CD14-positive monocyte (primary cell): ENCODE results near the gene DNAJC18. TPM values are rescaled to one million over a fixed set of nuclear protein-coding genes. Genes with fewer than 3 reads are reported as not detected.

Experiments used
- DNase-seq, 3 donors: peaks; one replicate each; pipeline ENCODE4 v3.0.0-alpha.2; 2011 to 2022
- H2AFZ ChIP-seq: 2 replicates; pipeline ENCODE4 v1.6.0; 2012; ENCODE audit warnings: mild to moderate bottlenecking, low read depth, low read length, inconsistent platforms; ENCODE audit not compliant: insufficient read depth, poor library complexity, severe bottlenecking
- H3K27ac ChIP-seq, 2 donors: 1 replicate in 1 of 2; 2 replicates in 1 of 2; pipeline ENCODE4 v1.5.1; 2012 to 2013; ENCODE audit warnings: low read length in 2 of 2, control low read depth in 1 of 2, inconsistent platforms in 1 of 2, low read depth in 1 of 2, mild to moderate bottlenecking in 1 of 2
- H3K27me3 ChIP-seq, 2 donors: one replicate each; pipeline versions ENCODE4 v1.6.0 to v1.6.1; 2011 to 2013; ENCODE audit warnings: low read length in 2 of 2; ENCODE audit not compliant: control insufficient read depth in 2 of 2, insufficient read depth in 2 of 2
- H3K36me3 ChIP-seq, 2 donors: replicated peaks in 1 of 2; 1 replicate in 1 of 2; 2 replicates in 1 of 2; pipeline versions ENCODE4 v1.5.1 to v1.6.1; 2012 to 2013; ENCODE audit warnings: low read length in 2 of 2, control low read depth in 1 of 2, inconsistent platforms in 1 of 2, mild to moderate bottlenecking in 1 of 2; ENCODE audit not compliant: insufficient read depth in 2 of 2, control insufficient read depth in 1 of 2
- H3K4me1 ChIP-seq, 2 donors: 1 replicate in 1 of 2; 2 replicates in 1 of 2; pipeline versions ENCODE4 v1.5.1 to v1.6.1; 2012 to 2013; ENCODE audit warnings: low read length in 2 of 2, control low read depth in 1 of 2, inconsistent platforms in 1 of 2, mild to moderate bottlenecking in 1 of 2, moderate library complexity in 1 of 2; ENCODE audit not compliant: insufficient read depth in 2 of 2, control insufficient read depth in 1 of 2
- H3K4me2 ChIP-seq: replicated peaks from 2 replicates; pipeline ENCODE3; 2012; ENCODE audit warnings: low read length, moderate library complexity, mild to moderate bottlenecking; ENCODE audit not compliant: poor library complexity, severe bottlenecking; ENCODE audit errors: extremely low read depth
- H3K4me3 ChIP-seq, 3 experiments: fragments of 200-600 bp in 1 of 3; sonication (generic) in 1 of 3; replicated peaks in 1 of 3; 1 replicate in 2 of 3; 2 replicates in 1 of 3; pipeline ENCODE4 v1.5.1; 2011 to 2013; ENCODE audit warnings: low read length in 3 of 3, mild to moderate bottlenecking in 3 of 3, control low read depth in 2 of 3, low read depth in 2 of 3, inconsistent platforms in 1 of 3, moderate library complexity in 1 of 3
- H3K79me2 ChIP-seq: 2 replicates; pipeline ENCODE4 v1.6.0; 2012; ENCODE audit warnings: mild to moderate bottlenecking, control low read depth, inconsistent platforms, low read length, moderate library complexity; ENCODE audit not compliant: insufficient read depth
- H3K9ac ChIP-seq: 2 replicates; pipeline ENCODE4 v1.6.0; 2017; ENCODE audit warnings: low read length, mild to moderate bottlenecking; ENCODE audit not compliant: insufficient read depth, poor library complexity, severe bottlenecking
- H3K9me3 ChIP-seq, 2 donors: replicated peaks in 1 of 2; 1 replicate in 1 of 2; 2 replicates in 1 of 2; pipeline versions ENCODE4 v1.5.1 to v1.6.1; 2012 to 2013; ENCODE audit warnings: low read length in 2 of 2, control low read depth in 1 of 2; ENCODE audit not compliant: control insufficient read depth in 1 of 2, insufficient read depth in 1 of 2
- H4K20me1 ChIP-seq: 2 replicates; pipeline ENCODE4 v1.6.0; 2012; ENCODE audit warnings: mild to moderate bottlenecking, low read length, control low read depth, moderate library complexity; ENCODE audit not compliant: insufficient read depth
- H3K27ac Mint-ChIP-seq, 7 donors: one replicate each; pipeline ENCODE4 v1.8.0; 2020; ENCODE audit warnings: mild to moderate bottlenecking in 7 of 7, mixed read lengths in 7 of 7, moderate library complexity in 6 of 7, inconsistent platforms in 2 of 7
- H3K27me3 Mint-ChIP-seq, 3 donors: one replicate each; pipeline ENCODE4 v1.8.0; 2021 to 2022; ENCODE audit warnings: low read depth in 3 of 3, mild to moderate bottlenecking in 3 of 3, mixed read lengths in 3 of 3, moderate library complexity in 3 of 3, inconsistent platforms in 1 of 3
- H3K36me3 Mint-ChIP-seq, 2 donors: one replicate each; pipeline ENCODE4 v1.8.0; 2020; ENCODE audit warnings: mixed read lengths in 2 of 2, inconsistent platforms in 1 of 2, mild to moderate bottlenecking in 1 of 2
- H3K4me1 Mint-ChIP-seq: one replicate; pipeline ENCODE4 v1.8.0; 2020; ENCODE audit warnings: mild to moderate bottlenecking, mixed read lengths
- H3K4me3 Mint-ChIP-seq, 2 donors: one replicate each; pipeline ENCODE4 v1.8.0; 2020; ENCODE audit warnings: mild to moderate bottlenecking in 2 of 2, mixed read lengths in 2 of 2, moderate library complexity in 1 of 2
- H3K9me3 Mint-ChIP-seq, 7 donors: one replicate each; pipeline ENCODE4 v1.8.0; 2020 to 2022; ENCODE audit warnings: mixed read lengths in 7 of 7, mild to moderate bottlenecking in 6 of 7, moderate library complexity in 6 of 7, inconsistent platforms in 2 of 7
- WGBS: methylation state at CpG from one replicate; pipeline ENCODE4 v1.1.5; 2013; ENCODE audit warnings: missing lambda C conversion rate; ENCODE audit not compliant: insufficient coverage; 5-methylcytosine and 5-hydroxymethylcytosine counted together
- intact Hi-C, 2 donors: fragments of 100-400 bp; cut with micrococcal nuclease; formaldehyde crosslinking; loops; one replicate each; pipeline versions ENCODE4 v1.15.0 to v1.15.1; 2023
- polyA plus RNA-seq, 3 donors: library from polyadenylated mRNA; depleted of rRNA in 1 of 3; unstranded in 2 of 3; stranded (reverse) in 1 of 3; fragments of 300-500 nt in 2 of 3; fragments of >200 nt in 1 of 3; fragmentation: Illumina TruSeq in 2 of 3; gene quantifications; 1 replicate in 2 of 3; 2 replicates in 1 of 3; pipeline ENCODE4 v1.2.3, GENCODE V29; 2012 to 2021
- TF ChIP-seq, protein P1 (sequence below): fragments of 200-600 bp; IDR thresholded peaks from one replicate; pipeline ENCODE4 v1.8.0; 2022; ENCODE audit warnings: antibody characterized with exemption, mild to moderate bottlenecking

The DNAJC18 gene
- polyA plus RNA-seq, 3 donors: 0.87 to 2.6 (median 2.2) TPM

DNA sequence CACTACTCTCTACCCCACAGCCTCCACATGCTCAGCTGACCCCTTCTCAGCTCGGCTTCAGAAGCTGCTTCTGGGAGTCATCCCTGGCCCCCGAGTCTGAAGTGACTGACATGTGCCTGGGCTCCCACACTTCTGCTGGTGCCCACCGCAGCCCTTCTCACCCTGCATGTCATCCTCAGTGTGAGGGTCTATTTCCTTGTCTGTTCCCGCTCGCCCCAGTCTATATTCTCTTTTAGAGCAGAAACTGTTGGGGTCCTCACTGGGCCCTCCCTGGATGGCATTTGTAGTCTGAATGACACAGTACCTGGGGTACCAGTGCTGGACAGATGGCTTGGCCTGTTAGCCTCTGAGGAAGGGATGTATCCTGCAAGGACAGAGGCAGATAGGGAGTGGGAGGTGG is 17.9 kb upstream of the DNAJC18 start:
- Histone ChIP-seq H3K4me1 (peaks cover 3 to 7% of the 10 kb centered on the region in 2 donors), H3K9me3 (no peaks in the 10 kb centered on the region), H4K20me1 (no peaks in the 10 kb centered on the region), H3K27ac (no peak overlapping the region), H3K79me2 (no peaks in the 10 kb centered on the region), H3K4me3 (no peak overlapping the region), H3K4me2 (no peak overlapping the region), H3K9ac (no peak overlapping the region), H3K27me3 (no peaks in the 10 kb centered on the region), H3K36me3 (no peaks in the 10 kb centered on the region), H2AFZ (no peak overlapping the region)
- intact Hi-C loops: no loop called here
- Mint-ChIP-seq H3K27me3 (peaks cover 0 to 1% (median under 1%) of the 10 kb centered on the region in 3 donors), H3K4me3 (no peak overlapping the region), H3K36me3 (no peaks in the 10 kb centered on the region), H3K27ac (no peak overlapping the region), H3K4me1 (peaks cover 15% of the 10 kb centered on the region), H3K9me3 (no peaks in the 10 kb centered on the region)
- DNase-seq: no peak
- 96% methylated on average over 4 of the region's 5 CpGs for WGBS
- TF ChIP-seq, protein P1, sequence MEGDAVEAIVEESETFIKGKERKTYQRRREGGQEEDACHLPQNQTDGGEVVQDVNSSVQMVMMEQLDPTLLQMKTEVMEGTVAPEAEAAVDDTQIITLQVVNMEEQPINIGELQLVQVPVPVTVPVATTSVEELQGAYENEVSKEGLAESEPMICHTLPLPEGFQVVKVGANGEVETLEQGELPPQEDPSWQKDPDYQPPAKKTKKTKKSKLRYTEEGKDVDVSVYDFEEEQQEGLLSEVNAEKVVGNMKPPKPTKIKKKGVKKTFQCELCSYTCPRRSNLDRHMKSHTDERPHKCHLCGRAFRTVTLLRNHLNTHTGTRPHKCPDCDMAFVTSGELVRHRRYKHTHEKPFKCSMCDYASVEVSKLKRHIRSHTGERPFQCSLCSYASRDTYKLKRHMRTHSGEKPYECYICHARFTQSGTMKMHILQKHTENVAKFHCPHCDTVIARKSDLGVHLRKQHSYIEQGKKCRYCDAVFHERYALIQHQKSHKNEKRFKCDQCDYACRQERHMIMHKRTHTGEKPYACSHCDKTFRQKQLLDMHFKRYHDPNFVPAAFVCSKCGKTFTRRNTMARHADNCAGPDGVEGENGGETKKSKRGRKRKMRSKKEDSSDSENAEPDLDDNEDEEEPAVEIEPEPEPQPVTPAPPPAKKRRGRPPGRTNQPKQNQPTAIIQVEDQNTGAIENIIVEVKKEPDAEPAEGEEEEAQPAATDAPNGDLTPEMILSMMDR: no peak

DNA sequence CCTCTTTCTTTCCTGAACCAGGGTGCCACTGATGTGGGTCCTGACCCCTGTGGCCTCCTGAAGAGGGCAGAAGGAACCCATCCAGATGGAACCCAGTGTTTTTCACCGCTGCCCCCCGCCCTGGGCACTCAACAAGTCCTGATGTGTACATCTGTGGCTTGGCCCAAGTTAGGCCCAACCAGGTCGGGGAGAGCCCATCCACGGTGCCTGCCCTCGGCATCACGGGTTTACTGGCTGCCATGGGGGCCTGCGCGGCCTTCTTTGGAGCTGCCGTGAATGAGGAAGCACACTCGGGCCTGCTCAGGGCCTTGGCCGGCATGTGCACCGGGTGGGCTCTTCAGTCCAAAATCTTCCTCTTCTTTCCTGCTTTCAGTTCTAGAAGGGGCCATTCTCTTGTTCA is 17.5 kb upstream of the DNAJC18 start:
- Mint-ChIP-seq H3K27me3 (peaks cover 0 to 1% (median 0%) of the 10 kb centered on the region in 3 donors), H3K36me3 (no peaks in the 10 kb centered on the region), H3K27ac (peak overlapping the region in 2 of 7 donors; percentile 52), H3K4me1 (peaks cover 14% of the 10 kb centered on the region), H3K4me3 (no peak overlapping the region), H3K9me3 (no peaks in the 10 kb centered on the region)
- intact Hi-C loops: no loop called here
- Histone ChIP-seq H3K27me3 (no peaks in the 10 kb centered on the region), H3K36me3 (no peaks in the 10 kb centered on the region), H3K4me3 (no peak overlapping the region), H3K79me2 (no peaks in the 10 kb centered on the region), H3K27ac (no peak overlapping the region), H2AFZ (no peak overlapping the region), H4K20me1 (no peaks in the 10 kb centered on the region), H3K9me3 (no peaks in the 10 kb centered on the region), H3K4me2 (no peak overlapping the region), H3K4me1 (peaks cover 3 to 7% of the 10 kb centered on the region in 2 donors), H3K9ac (no peak overlapping the region)
- no peak for DNase-seq
- TF ChIP-seq, protein P1: no peak
- WGBS: 73% methylated on average over 12 of the region's 12 CpGs
